ENCODE measurements around the gene HSF2BP. TPM values are rescaled to one million over a fixed set of nuclear protein-coding genes. Genes with fewer than 3 reads are reported as not detected.

HSF2BP gene
- total RNA-seq, 1 experiment from 2014 or later, result 4.6 TPM

DNA sequence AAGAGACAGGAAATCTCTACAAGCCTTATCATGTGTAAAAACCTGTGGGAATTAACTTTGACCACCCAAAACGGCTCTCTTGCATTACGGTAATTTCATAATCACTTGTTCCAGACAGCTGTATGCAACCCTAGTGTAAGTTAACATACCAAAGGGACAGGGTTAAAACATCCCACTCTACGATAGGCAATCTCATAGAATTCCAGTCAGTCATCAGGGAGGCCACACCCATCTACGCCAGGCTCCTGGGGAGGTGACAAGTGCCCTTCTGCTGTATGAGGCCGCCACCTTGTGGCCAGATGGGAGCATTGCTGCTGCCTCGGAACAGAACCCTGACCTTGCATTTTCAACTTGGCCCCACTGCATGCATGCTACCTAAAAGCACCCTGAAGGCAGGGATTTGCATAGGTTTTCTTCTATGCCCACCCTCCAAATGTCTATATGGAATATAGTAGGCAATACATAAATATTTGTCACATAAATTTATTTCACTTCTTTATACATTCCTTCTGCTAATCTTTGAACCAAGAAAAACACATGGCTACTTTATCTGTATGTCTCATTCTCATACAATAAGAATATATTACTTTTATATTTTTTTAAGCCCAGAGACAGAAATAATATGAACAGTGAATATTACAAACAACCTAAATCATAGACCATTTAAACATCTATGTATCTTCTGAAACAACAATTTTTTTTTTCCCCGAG, 12.6 kb downstream of the HSF2BP start:
- TF ChIP-seq EZH2 (IDR thresholded peaks at IDR 0.05; ENCODE audit: low read depth) (no peak), CTCF (conservative IDR thresholded peaks at IDR 0.05) (peak; percentile 93)
- H3K4me1 ChIP-seq (replicated peaks; ENCODE audit: insufficient read depth), result peaks cover 11% of the 10 kb centered on the region
- peak overlapping the region; percentile 16; the same call in 1 of the 2 replicates for H3K4me2 ChIP-seq
- no peak overlapping the region for H3K4me3 ChIP-seq
- CTCF ChIA-PET, result no interaction called here
- H3K79me2 ChIP-seq (ENCODE audit: low read depth), result no peaks in the 10 kb centered on the region
- no peak overlapping the region for H2AFZ ChIP-seq
- H3K36me3 ChIP-seq (ENCODE audit: low read depth), result no peaks in the 10 kb centered on the region
- no peaks in the 10 kb centered on the region for H3K9me3 ChIP-seq (ENCODE audit: insufficient read depth, low read depth)
- DNase-seq, result peak; percentile 83 to 84
- no peaks in the 10 kb centered on the region for H3K27me3 ChIP-seq (ENCODE audit: insufficient read depth, low read depth)
- H3K9me2 ChIP-seq (ENCODE audit: insufficient read depth), result no peaks in the 10 kb centered on the region
- POLR2A ChIA-PET (ENCODE audit: unreplicated experiment), result no interaction called here
- BruUV-seq (replicated peaks), result no TSS peak
- intact Hi-C loops (cut with micrococcal nuclease; ENCODE audit: unreplicated experiment), result loop anchor here (1.0 to 10.0 kb wide), 2 partner anchors 60 to 312 kb away; no protein-coding TSS in a partner anchor
- peak overlapping the region; percentile 33 for H3K27ac ChIP-seq
- H3F3A ChIP-seq (ENCODE audit: insufficient read depth, low read depth), result no peaks in the 10 kb centered on the region
- H4K20me1 ChIP-seq (ENCODE audit: insufficient read depth), result no peaks in the 10 kb centered on the region

- H3K79me2 ChIP-seq (ENCODE audit: low read depth), result no peaks in the 10 kb centered on the region
- H3K27me3 ChIP-seq (ENCODE audit: insufficient read depth, low read depth), result no peaks in the 10 kb centered on the region
- intact Hi-C loops (cut with micrococcal nuclease; ENCODE audit: unreplicated experiment), result loop anchor here (1.0 to 10.0 kb wide), 2 partner anchors 60 to 311 kb away; no protein-coding TSS in a partner anchor
- no TSS peak for BruUV-seq (replicated peaks)
- no peaks in the 10 kb centered on the region for H3K9me3 ChIP-seq (ENCODE audit: insufficient read depth, low read depth)
- H3K4me1 ChIP-seq (replicated peaks; ENCODE audit: insufficient read depth), result peaks cover 17% of the 10 kb centered on the region
- H3K4me3 ChIP-seq, result no peak overlapping the region
- no peaks in the 10 kb centered on the region for H4K20me1 ChIP-seq (ENCODE audit: insufficient read depth)
- CTCF ChIA-PET, result interaction anchor here (0.7 to 0.8 kb wide), 2 partner anchors 83 to 1444 kb away, joined by 3 to 17 read pairs; no protein-coding TSS in a partner anchor
- DNase-seq, result no peak
- no peaks in the 10 kb centered on the region for H3F3A ChIP-seq (ENCODE audit: insufficient read depth, low read depth)
- POLR2A ChIA-PET (ENCODE audit: unreplicated experiment), result interaction anchor here (0.5 to 0.7 kb wide), 2 partner anchors 86 to 306 kb away, joined by 4 to 5 read pairs; no protein-coding TSS in a partner anchor
- TF ChIP-seq CTCF (conservative IDR thresholded peaks at IDR 0.05) (no peak), EZH2 (IDR thresholded peaks at IDR 0.05; ENCODE audit: low read depth) (no peak)
- H3K9me2 ChIP-seq (ENCODE audit: insufficient read depth), result no peaks in the 10 kb centered on the region
- H3K36me3 ChIP-seq (ENCODE audit: low read depth), result no peaks in the 10 kb centered on the region
- peak overlapping the region; percentile 16; the same call in 1 of the 2 replicates for H3K4me2 ChIP-seq
- no peak overlapping the region for H2AFZ ChIP-seq
- H3K27ac ChIP-seq, result peak overlapping the region; percentile 33
Measured at GRCh38 chr21:43645976-43646375, 13.3 kb downstream of the HSF2BP start.

DNA sequence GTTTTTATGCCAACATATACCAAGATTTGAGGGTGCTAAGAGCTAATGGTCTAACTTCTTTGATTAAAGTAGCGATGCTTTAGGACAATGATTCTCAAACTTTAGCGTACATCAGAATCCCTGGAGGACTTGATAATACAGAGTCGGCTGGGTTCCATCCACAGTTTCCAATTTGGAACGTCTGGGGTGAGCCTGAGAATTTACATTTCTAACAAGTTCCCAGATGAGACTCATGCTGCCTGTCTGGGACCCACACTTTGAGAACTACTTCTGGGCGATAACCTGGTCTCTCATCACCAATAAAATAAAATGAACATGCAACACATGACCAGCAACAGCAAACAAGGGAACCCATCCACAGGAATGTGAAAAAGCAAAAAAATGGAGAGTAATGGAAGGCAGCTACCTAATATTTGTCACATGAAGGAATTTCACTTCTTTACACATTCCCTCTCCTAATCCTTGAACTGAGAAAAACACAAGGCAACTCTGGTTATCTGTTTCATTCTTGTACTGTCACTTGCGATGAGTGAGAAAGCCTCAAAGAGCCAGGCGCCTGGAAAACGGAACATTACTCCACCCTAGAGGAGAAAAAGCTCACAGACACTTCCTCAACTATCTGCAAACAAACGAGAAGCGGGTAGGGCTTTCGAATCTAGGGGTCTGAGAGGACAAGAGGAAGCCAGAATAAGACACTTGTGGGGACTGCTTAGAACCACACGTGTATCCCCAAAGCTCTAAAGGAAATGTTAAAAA, 14.0 kb downstream of the HSF2BP start:
- Histone ChIP-seq H2AFZ (no peak overlapping the region), H3K9me2 (ENCODE audit: insufficient read depth) (no peaks in the 10 kb centered on the region), H3K27me3 (ENCODE audit: insufficient read depth, low read depth) (no peaks in the 10 kb centered on the region), H3K79me2 (ENCODE audit: low read depth) (no peaks in the 10 kb centered on the region), H3K4me1 (replicated peaks; ENCODE audit: insufficient read depth) (peaks cover 24% of the 10 kb centered on the region), H3K4me3 (no peak overlapping the region), H3K36me3 (ENCODE audit: low read depth) (no peaks in the 10 kb centered on the region), H4K20me1 (ENCODE audit: insufficient read depth) (no peaks in the 10 kb centered on the region), H3F3A (ENCODE audit: insufficient read depth, low read depth) (peaks cover 4% of the 10 kb centered on the region), H3K27ac (0 out of 2 replicates have a peak overlapping the region, but pooled peaks have one; percentile 33), H3K9me3 (ENCODE audit: insufficient read depth, low read depth) (no peaks in the 10 kb centered on the region), H3K4me2 (no peak overlapping the region)
- TF ChIP-seq EZH2 (IDR thresholded peaks at IDR 0.05; ENCODE audit: low read depth) (no peak), CTCF (conservative IDR thresholded peaks at IDR 0.05) (no peak; the same call in 1 of the 2 replicates)
- peak; percentile 41 to 54 for DNase-seq
- POLR2A ChIA-PET (ENCODE audit: unreplicated experiment), result interaction anchor here (0.5 to 0.7 kb wide), 3 partner anchors 48 to 305 kb away, joined by 4 to 8 read pairs (median 5); no protein-coding TSS in a partner anchor
- intact Hi-C loops (cut with micrococcal nuclease; ENCODE audit: unreplicated experiment), result loop anchor here (10.0 kb wide), 1 partner anchor 311 kb away; no protein-coding TSS in a partner anchor
- CTCF ChIA-PET, result interaction anchor here (0.7 to 0.8 kb wide), 2 partner anchors 83 to 1444 kb away, joined by 3 to 17 read pairs; no protein-coding TSS in a partner anchor
- BruUV-seq (replicated peaks), result no TSS peak

All from PC-9 (cell line).